HG02943 (cell line): ENCODE data around the gene TRPC1.

Source experiments
- ATAC-seq: cut with Tn5 transposase; IDR thresholded peaks from one replicate; pipeline ENCODE4 v1.9.1; 2021; ENCODE audit warnings: mild to moderate bottlenecking, low read depth, moderate library complexity; ENCODE audit not compliant: unreplicated experiment

The TRPC1 gene

GRCh38 chr3:142828703-142829305, 105.0 kb downstream of the TRPC1 start:
- ATAC-seq, result peak; percentile 82

GRCh38 chr3:142837526-142837925, 113.7 kb downstream of the TRPC1 start:
- ATAC-seq, result no peak

- no peak for ATAC-seq
Observed at GRCh38 chr3:142839831-142840230, 116.0 kb downstream of the TRPC1 start.

GRCh38 chr3:142844339-142844977, 120.6 kb downstream of the TRPC1 start:
- ATAC-seq, result no peak

GRCh38 chr3:142846779-142847577, 123.1 kb downstream of the TRPC1 start:
- ATAC-seq, result no peak

GRCh38 chr3:142849148-142849547, 125.3 kb downstream of the TRPC1 start:
- ATAC-seq, result no peak

GRCh38 chr3:142850395-142851023, 126.7 kb downstream of the TRPC1 start:
- ATAC-seq, result no peak

GRCh38 chr3:142852009-142852408, 128.2 kb downstream of the TRPC1 start:
- ATAC-seq, result no peak

- ATAC-seq, result no peak
Observed at GRCh38 chr3:142853270-142854168, 129.7 kb downstream of the TRPC1 start.

- ATAC-seq, result no peak
Observed at GRCh38 chr3:142857056-142857455, 133.2 kb downstream of the TRPC1 start.
